Kidney epithelial cell (primary cell): ENCODE data around the gene PAGE4. TPM values are rescaled to one million over a fixed set of nuclear protein-coding genes. Genes with fewer than 3 reads are reported as not detected.

Source experiments
- DNase-seq: peaks from one replicate; pipeline ENCODE4 v3.0.0-alpha.2; 2010; ENCODE audit warnings: low read depth
- H3K27me3 ChIP-seq: 2 replicates; pipeline ENCODE4 v1.6.0; 2011; ENCODE audit warnings: low read length; ENCODE audit not compliant: control insufficient read depth, insufficient read depth
- H3K36me3 ChIP-seq: 2 replicates; pipeline ENCODE4 v1.5.1; 2011; ENCODE audit warnings: low read length; ENCODE audit not compliant: control insufficient read depth, insufficient read depth
- H3K4me3 ChIP-seq: 2 replicates; pipeline ENCODE4 v1.5.1; 2011; ENCODE audit warnings: low read depth, mild to moderate bottlenecking, control low read depth, low read length
- CTCF ChIP-seq: IDR thresholded peaks from 2 replicates; pipeline ENCODE4 v1.5.1; 2011; ENCODE audit warnings: mild to moderate bottlenecking, moderate library complexity, low read length, control low read depth, inconsistent platforms; ENCODE audit not compliant: insufficient read depth, poor library complexity, severe bottlenecking
- total RNA-seq: library from RNA; depleted of rRNA; stranded (reverse); fragments of >200 nt; gene quantifications from 2 replicates; pipeline ENCODE4 v1.2.3, GENCODE V29; 2015

PAGE4 gene
- total RNA-seq, 1 donor from 2014 or later: not detected

GRCh38 chrX:49856819-49857218, 27.7 kb downstream of the PAGE4 start:
- Histone ChIP-seq H3K36me3 (no peaks in the 10 kb centered on the region), H3K27me3 (no peaks in the 10 kb centered on the region), H3K4me3 (no peak overlapping the region)
- no peak for TF ChIP-seq CTCF
- DNase-seq: no peak

- Histone ChIP-seq H3K36me3 (no peaks in the 10 kb centered on the region), H3K4me3 (no peak overlapping the region), H3K27me3 (no peaks in the 10 kb centered on the region)
- TF ChIP-seq CTCF: no peak
- DNase-seq: no peak
Measured at GRCh38 chrX:49858341-49858740, 29.2 kb downstream of the PAGE4 start.

GRCh38 chrX:49859491-49859890, 30.4 kb downstream of the PAGE4 start:
- Histone ChIP-seq H3K27me3 (no peaks in the 10 kb centered on the region), H3K4me3 (no peak overlapping the region), H3K36me3 (no peaks in the 10 kb centered on the region)
- TF ChIP-seq CTCF: no peak
- DNase-seq: no peak

GRCh38 chrX:49860867-49861535, 31.9 kb downstream of the PAGE4 start:
- H3K27me3 ChIP-seq: no peaks in the 10 kb centered on the region
- no peak for TF ChIP-seq CTCF
- no peak overlapping the region for H3K4me3 ChIP-seq
- no peak for DNase-seq
- no peaks in the 10 kb centered on the region for H3K36me3 ChIP-seq

- no peaks in the 10 kb centered on the region for H3K36me3 ChIP-seq
- no peak for TF ChIP-seq CTCF
- DNase-seq: no peak
Measured at GRCh38 chrX:49862093-49862492, 33.0 kb downstream of the PAGE4 start.

GRCh38 chrX:49868739-49869138, 39.6 kb downstream of the PAGE4 start:
- H3K27me3 ChIP-seq: no peaks in the 10 kb centered on the region
- no peak overlapping the region for H3K4me3 ChIP-seq
- TF ChIP-seq CTCF: no peak
- DNase-seq: no peak
- H3K36me3 ChIP-seq: no peaks in the 10 kb centered on the region

More at GRCh38 chrX:49862093-49862492, 33.0 kb downstream of the PAGE4 start:
- Histone ChIP-seq H3K27me3 (no peaks in the 10 kb centered on the region), H3K4me3 (no peak overlapping the region)
